Liver (tissue), 9 donors: ENCODE results near the gene COL27A1. TPM values are rescaled to one million over a fixed set of nuclear protein-coding genes. Genes with fewer than 3 reads are reported as not detected.

Experiments
- DNase-seq: peaks from one replicate; pipeline ENCODE4 v3.0.0-alpha.2; 2017; ENCODE audit warnings: low spot score
- H3K27ac ChIP-seq, 2 donors: one replicate each; pipeline ENCODE4 v1.7.0; 2013; ENCODE audit warnings: inconsistent platforms in 2 of 2, low read length in 2 of 2, control low read depth in 1 of 2, low read depth in 1 of 2, mild to moderate bottlenecking in 1 of 2
- H3K27me3 ChIP-seq, 4 donors: one replicate each; pipeline versions ENCODE4 v1.6.1 to v1.7.0; 2013; ENCODE audit warnings: low read length in 3 of 4, inconsistent platforms in 1 of 4, mild to moderate bottlenecking in 1 of 4, moderate library complexity in 1 of 4; ENCODE audit not compliant: control insufficient read depth in 4 of 4, insufficient read depth in 4 of 4
- H3K36me3 ChIP-seq, 4 donors: one replicate each; pipeline versions ENCODE4 v1.6.1 to v1.7.0; 2013; ENCODE audit warnings: low read length in 3 of 4, mild to moderate bottlenecking in 3 of 4, low read depth in 1 of 4, moderate library complexity in 1 of 4; ENCODE audit not compliant: control insufficient read depth in 4 of 4, insufficient read depth in 3 of 4
- H3K4me1 ChIP-seq, 4 donors: one replicate each; pipeline versions ENCODE4 v1.6.1 to v1.7.0; 2013; ENCODE audit warnings: low read length in 3 of 4, mild to moderate bottlenecking in 3 of 4, moderate library complexity in 1 of 4; ENCODE audit not compliant: control insufficient read depth in 4 of 4, insufficient read depth in 4 of 4
- H3K4me3 ChIP-seq, 3 donors: one replicate each; pipeline versions ENCODE4 v1.6.1 to v1.7.0; 2013; ENCODE audit warnings: low read length in 3 of 3, control low read depth in 1 of 3, low read depth in 1 of 3, mild to moderate bottlenecking in 1 of 3
- H3K9ac ChIP-seq, 2 donors: one replicate each; pipeline ENCODE4 v1.7.0; 2013; ENCODE audit warnings: low read length in 2 of 2, mild to moderate bottlenecking in 2 of 2, moderate library complexity in 2 of 2, control low read depth in 1 of 2, low read depth in 1 of 2
- H3K9me3 ChIP-seq, 4 donors: one replicate each; pipeline versions ENCODE4 v1.6.1 to v1.7.0; 2013; ENCODE audit warnings: low read length in 3 of 4; ENCODE audit not compliant: control insufficient read depth in 4 of 4
- ATF3 ChIP-seq: IDR thresholded peaks from 2 replicates; pipeline ENCODE4 v1.6.1; 2016; ENCODE audit warnings: antibody characterized with exemption
- CTCF ChIP-seq: fragments of 150-350 bp; IDR thresholded peaks from 2 replicates; pipeline ENCODE4 v1.5.1; 2017; ENCODE audit warnings: improper control_type of control experiment, low read depth, low read length; ENCODE audit not compliant: missing input control
- EGR1 ChIP-seq, 2 donors: IDR thresholded peaks; 2 replicates each; pipeline ENCODE4 v1.6.1; 2016 to 2018; ENCODE audit warnings: antibody characterized with exemption in 2 of 2, low read depth in 2 of 2
- FOXA1 ChIP-seq: IDR thresholded peaks from 2 replicates; pipeline ENCODE4 v1.6.1; 2016; ENCODE audit warnings: antibody characterized with exemption
- FOXA2 ChIP-seq: IDR thresholded peaks from 2 replicates; pipeline ENCODE4 v1.6.1; 2016; ENCODE audit warnings: antibody characterized with exemption
- GABPA ChIP-seq, 2 donors: IDR thresholded peaks in 1 of 2; conservative IDR thresholded peaks in 1 of 2; 2 replicates each; pipeline ENCODE4 v1.6.1; 2016; ENCODE audit warnings: antibody characterized with exemption in 2 of 2, mild to moderate bottlenecking in 1 of 2, moderate library complexity in 1 of 2
- HNF4A ChIP-seq, 2 donors: conservative IDR thresholded peaks; 2 replicates each; pipeline ENCODE4 v1.6.1; 2016; ENCODE audit warnings: antibody characterized with exemption in 2 of 2, mild to moderate bottlenecking in 2 of 2
- HNF4G ChIP-seq: IDR thresholded peaks from 2 replicates; pipeline ENCODE4 v1.6.1; 2016; ENCODE audit warnings: antibody characterized with exemption
- JUND ChIP-seq, 2 donors: IDR thresholded peaks; 2 replicates each; pipeline ENCODE4 v1.6.1; 2016; ENCODE audit warnings: antibody characterized with exemption in 2 of 2
- NR2F2 ChIP-seq: IDR thresholded peaks from 2 replicates; pipeline ENCODE4 v1.6.1; 2016; ENCODE audit warnings: antibody characterized with exemption
- RAD21 ChIP-seq, 2 donors: IDR thresholded peaks; 2 replicates each; pipeline ENCODE4 v1.6.1; 2016; ENCODE audit warnings: antibody characterized with exemption in 2 of 2, mild to moderate bottlenecking in 2 of 2
- RXRA ChIP-seq, 2 donors: IDR thresholded peaks; 2 replicates each; pipeline ENCODE4 v1.6.1; 2017 to 2018; ENCODE audit warnings: antibody characterized with exemption in 2 of 2, mild to moderate bottlenecking in 1 of 2
- SP1 ChIP-seq: IDR thresholded peaks from 2 replicates; pipeline ENCODE4 v1.6.1; 2018; ENCODE audit warnings: antibody characterized with exemption, mild to moderate bottlenecking
- TAF1 ChIP-seq: conservative IDR thresholded peaks from 2 replicates; pipeline ENCODE4 v1.6.1; 2016; ENCODE audit warnings: antibody characterized with exemption, mild to moderate bottlenecking
- YY1 ChIP-seq: IDR thresholded peaks from 2 replicates; pipeline ENCODE4 v1.6.1; 2016; ENCODE audit warnings: antibody characterized with exemption, mild to moderate bottlenecking
- WGBS: extraction: QIAGEN DNeasy Blood & Tissue Kit; methylation state at CpG from one replicate; pipeline ENCODE4 v1.1.7; 2013; 5-methylcytosine and 5-hydroxymethylcytosine counted together
- polyA plus RNA-seq, 2 donors: library from polyadenylated mRNA; stranded (reverse) in 1 of 2; unstranded in 1 of 2; fragments of 200-250 nt in 1 of 2; fragments of >200 nt in 1 of 2; fragmentation: Nextera tagmentation in 1 of 2; extraction: Ambion mirVana in 1 of 2; gene quantifications; one replicate each; pipeline versions ENCODE4 v1.2.1 to v1.2.3, GENCODE V29; 2013 to 2015
- total RNA-seq, 2 donors: library from RNA; depleted of rRNA; stranded (reverse); fragments of >200 nt; gene quantifications; one replicate each; pipeline ENCODE4 v1.2.3, GENCODE V29; 2014
- TF ChIP-seq, protein P1 (sequence below): IDR thresholded peaks from 2 replicates; pipeline ENCODE4 v1.6.1; 2016; ENCODE audit warnings: antibody characterized with exemption, mild to moderate bottlenecking
- TF ChIP-seq, protein P2 (sequence below): IDR thresholded peaks from 2 replicates; pipeline ENCODE4 v1.6.1; 2016; ENCODE audit warnings: antibody characterized with exemption
- donor health status: healthy.
- donor health status: healthy.
- donor health status: healthy.
- donor health status: healthy.
- donor health status: healthy.

Gene COL27A1
- total and polyA plus RNA-seq, 4 donors, result 7.0 to 20.4 (median 12.0) TPM

DNA sequence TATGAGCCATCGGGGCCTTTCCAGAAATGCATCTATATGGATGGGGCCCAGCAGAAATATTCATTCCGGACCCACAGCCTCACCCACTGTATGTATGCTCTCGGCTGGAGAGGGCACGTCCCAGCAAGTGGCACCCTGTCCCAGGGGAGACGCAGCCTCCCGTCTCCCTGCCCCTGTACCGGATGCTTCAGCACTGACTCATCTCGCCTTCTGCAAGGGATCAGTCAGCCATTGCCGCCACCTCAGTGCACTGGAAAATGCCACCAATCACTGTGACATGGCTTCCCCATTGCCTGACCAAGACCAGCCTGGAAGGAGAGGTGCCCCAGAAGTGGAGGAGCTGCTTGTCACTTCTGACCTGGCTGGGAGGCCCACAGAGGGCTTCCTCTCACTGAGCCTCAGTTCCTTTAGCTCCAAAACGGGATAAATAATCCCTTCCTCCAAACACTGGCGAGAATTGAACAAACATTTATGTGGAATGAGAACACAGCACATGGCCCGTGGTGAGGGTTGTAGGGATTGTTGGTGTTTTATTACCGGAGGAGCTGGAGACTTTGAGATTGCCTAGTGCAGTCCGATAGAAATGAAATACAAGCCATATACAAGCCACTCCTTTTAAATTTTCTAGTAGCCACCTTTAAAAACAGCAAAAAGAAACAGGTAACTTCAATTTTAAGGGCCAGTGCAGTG is 123.7 kb downstream of the COL27A1 start:
- Histone ChIP-seq H3K27me3 (no peaks in the 10 kb centered on the region), H3K9me3 (no peaks in the 10 kb centered on the region), H3K27ac (no peak overlapping the region), H3K9ac (no peak overlapping the region), H3K4me3 (no peak overlapping the region), H3K36me3 (peaks cover 3 to 33% (median 14%) of the 10 kb centered on the region in 4 donors), H3K4me1 (peaks cover 0 to 4% (median 0%) of the 10 kb centered on the region in 4 donors)
- DNase-seq, result no peak
- no peak for TF ChIP-seq FOXA2
- TF ChIP-seq JUND (IDR thresholded peaks at IDR 0.05), result no peak
- no peak for TF ChIP-seq EGR1 (IDR thresholded peaks at IDR 0.05; ENCODE audit: low read depth in 2 of 2)
- TF ChIP-seq, protein P1, sequence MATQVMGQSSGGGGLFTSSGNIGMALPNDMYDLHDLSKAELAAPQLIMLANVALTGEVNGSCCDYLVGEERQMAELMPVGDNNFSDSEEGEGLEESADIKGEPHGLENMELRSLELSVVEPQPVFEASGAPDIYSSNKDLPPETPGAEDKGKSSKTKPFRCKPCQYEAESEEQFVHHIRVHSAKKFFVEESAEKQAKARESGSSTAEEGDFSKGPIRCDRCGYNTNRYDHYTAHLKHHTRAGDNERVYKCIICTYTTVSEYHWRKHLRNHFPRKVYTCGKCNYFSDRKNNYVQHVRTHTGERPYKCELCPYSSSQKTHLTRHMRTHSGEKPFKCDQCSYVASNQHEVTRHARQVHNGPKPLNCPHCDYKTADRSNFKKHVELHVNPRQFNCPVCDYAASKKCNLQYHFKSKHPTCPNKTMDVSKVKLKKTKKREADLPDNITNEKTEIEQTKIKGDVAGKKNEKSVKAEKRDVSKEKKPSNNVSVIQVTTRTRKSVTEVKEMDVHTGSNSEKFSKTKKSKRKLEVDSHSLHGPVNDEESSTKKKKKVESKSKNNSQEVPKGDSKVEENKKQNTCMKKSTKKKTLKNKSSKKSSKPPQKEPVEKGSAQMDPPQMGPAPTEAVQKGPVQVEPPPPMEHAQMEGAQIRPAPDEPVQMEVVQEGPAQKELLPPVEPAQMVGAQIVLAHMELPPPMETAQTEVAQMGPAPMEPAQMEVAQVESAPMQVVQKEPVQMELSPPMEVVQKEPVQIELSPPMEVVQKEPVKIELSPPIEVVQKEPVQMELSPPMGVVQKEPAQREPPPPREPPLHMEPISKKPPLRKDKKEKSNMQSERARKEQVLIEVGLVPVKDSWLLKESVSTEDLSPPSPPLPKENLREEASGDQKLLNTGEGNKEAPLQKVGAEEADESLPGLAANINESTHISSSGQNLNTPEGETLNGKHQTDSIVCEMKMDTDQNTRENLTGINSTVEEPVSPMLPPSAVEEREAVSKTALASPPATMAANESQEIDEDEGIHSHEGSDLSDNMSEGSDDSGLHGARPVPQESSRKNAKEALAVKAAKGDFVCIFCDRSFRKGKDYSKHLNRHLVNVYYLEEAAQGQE, result no peak
- TF ChIP-seq RXRA (IDR thresholded peaks at IDR 0.05), result no peak
- TF ChIP-seq FOXA1, result no peak
- TF ChIP-seq, protein P2, sequence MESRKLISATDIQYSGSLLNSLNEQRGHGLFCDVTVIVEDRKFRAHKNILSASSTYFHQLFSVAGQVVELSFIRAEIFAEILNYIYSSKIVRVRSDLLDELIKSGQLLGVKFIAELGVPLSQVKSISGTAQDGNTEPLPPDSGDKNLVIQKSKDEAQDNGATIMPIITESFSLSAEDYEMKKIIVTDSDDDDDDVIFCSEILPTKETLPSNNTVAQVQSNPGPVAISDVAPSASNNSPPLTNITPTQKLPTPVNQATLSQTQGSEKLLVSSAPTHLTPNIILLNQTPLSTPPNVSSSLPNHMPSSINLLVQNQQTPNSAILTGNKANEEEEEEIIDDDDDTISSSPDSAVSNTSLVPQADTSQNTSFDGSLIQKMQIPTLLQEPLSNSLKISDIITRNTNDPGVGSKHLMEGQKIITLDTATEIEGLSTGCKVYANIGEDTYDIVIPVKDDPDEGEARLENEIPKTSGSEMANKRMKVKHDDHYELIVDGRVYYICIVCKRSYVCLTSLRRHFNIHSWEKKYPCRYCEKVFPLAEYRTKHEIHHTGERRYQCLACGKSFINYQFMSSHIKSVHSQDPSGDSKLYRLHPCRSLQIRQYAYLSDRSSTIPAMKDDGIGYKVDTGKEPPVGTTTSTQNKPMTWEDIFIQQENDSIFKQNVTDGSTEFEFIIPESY, result no peak
- 87% methylated on average over 14 of the region's 14 CpGs for WGBS

GRCh38 chr9:114279693-114280092 is 124.4 kb downstream of the COL27A1 start:
- Histone ChIP-seq H3K4me3 (no peak overlapping the region), H3K27ac (no peak overlapping the region), H3K9ac (no peak overlapping the region), H3K36me3 (peaks cover 3 to 40% (median 16%) of the 10 kb centered on the region in 4 donors), H3K4me1 (peaks cover 0 to 4% (median 0%) of the 10 kb centered on the region in 4 donors), H3K27me3 (no peaks in the 10 kb centered on the region), H3K9me3 (no peaks in the 10 kb centered on the region)
- 96% methylated on average over 3 of the region's 3 CpGs for WGBS
- DNase-seq, result no peak
- TF ChIP-seq ATF3 (no peak), HNF4A (conservative IDR thresholded peaks at IDR 0.05) (no peak), EGR1 (IDR thresholded peaks at IDR 0.05; ENCODE audit: low read depth in 2 of 2) (no peak), GABPA (IDR thresholded peaks at IDR 0.05 in 1 of 2, conservative IDR thresholded peaks at IDR 0.05 in 1 of 2) (no peak), TAF1 (no peak), YY1 (no peak), CTCF (no peak), RXRA (IDR thresholded peaks at IDR 0.05) (no peak), FOXA1 (no peak), NR2F2 (no peak), RAD21 (IDR thresholded peaks at IDR 0.05) (no peak), SP1 (no peak), HNF4G (no peak), JUND (IDR thresholded peaks at IDR 0.05) (no peak), FOXA2 (no peak)
- TF ChIP-seq, protein P1, result no peak
- TF ChIP-seq, protein P2, result no peak
